A549 (cell line): ENCODE results near the gene MPRIP. TPM values are rescaled to one million over a fixed set of nuclear protein-coding genes. Genes with fewer than 3 reads are reported as not detected.

ENCODE experiments used
- ATAC-seq, 2 experiments: fragments of 200-7000 bp in 1 of 2; fragments of >200 bp in 1 of 2; cut with Nextera tagmentation in 1 of 2; cut with Tn5 transposase in 1 of 2; 3 replicates each; pipeline versions ENCODE4 v1.8.0 to v1.9.1; 2018 to 2020; ENCODE audit warnings: mild to moderate bottlenecking in 1 of 2, moderate library complexity in 1 of 2
- CTCF ChIA-PET: fragments of 300-600 bp; sonication (Branson Sonifier 250); formaldehyde crosslinking; extraction: SDS; loops from one replicate; lab custom pipeline; 2021; ENCODE audit warnings: antibody characterized with exemption, inconsistent platforms; lab: Yijun Ruan, JAX
- POLR2A ChIA-PET: fragments of 350-600 bp; formaldehyde crosslinking; extraction: SDS; loops from one replicate; lab custom pipeline; 2021; ENCODE audit warnings: antibody characterized with exemption, inconsistent platforms; lab: Yijun Ruan, JAX
- DNase-seq, 2 experiments: peaks; one replicate each; pipeline versions ENCODE4 v3.0.0 to v3.0.0-alpha.2; 2011 to 2016; ENCODE audit warnings: low read depth in 1 of 2, low spot score in 1 of 2
- FAIRE-seq: peaks from 2 replicates; lab custom pipeline; 2011; peaks lifted over from hg19 to GRCh38; lab: Jason Lieb, UNC
- H3K27ac ChIP-seq, 2 experiments: fragments of >200 bp; sonication (Bioruptor Twin); formaldehyde crosslinking; 3 replicates each; pipeline ENCODE4 v1.5.1; 2016 to 2017
- H3K4me1 ChIP-seq: fragments of >200 bp; sonication (Bioruptor Twin); formaldehyde crosslinking; 3 replicates; pipeline ENCODE4 v1.6.1; 2016
- H3K4me2 ChIP-seq: fragments of >200 bp; sonication (Bioruptor Twin); formaldehyde crosslinking; 3 replicates; pipeline ENCODE4 v1.6.1; 2016
- H3K4me3 ChIP-seq: fragments of >200 bp; sonication (Bioruptor Twin); formaldehyde crosslinking; 3 replicates; pipeline ENCODE4 v1.5.1; 2016
- H3K9me3 ChIP-seq: fragments of >200 bp; sonication (Bioruptor Twin); formaldehyde crosslinking; 3 replicates; pipeline ENCODE4 v1.6.1; 2016
- CHD2 ChIP-seq: fragments of 150-350 bp; IDR thresholded peaks from 2 replicates; pipeline ENCODE4 v1.6.1; 2014; ENCODE audit warnings: low read length; ENCODE audit not compliant: partially characterized antibody
- CHD4 ChIP-seq: fragments of 200-600 bp; sonication (generic); IDR thresholded peaks from 2 replicates; pipeline ENCODE4 v1.6.1; 2016; ENCODE audit warnings: antibody characterized with exemption, mild to moderate bottlenecking, borderline replicate concordance
- EP300 ChIP-seq, 2 experiments: fragments of >200 bp; sonication (Bioruptor Twin); formaldehyde crosslinking; IDR thresholded peaks; 2 replicates in 1 of 2; 3 replicates in 1 of 2; pipeline ENCODE4 v1.6.1; 2016 to 2017
- ESRRA ChIP-seq: fragments of 150-350 bp; IDR thresholded peaks from 2 replicates; pipeline ENCODE4 v1.6.1; 2014; ENCODE audit warnings: mild to moderate bottlenecking, low read length, borderline replicate concordance
- FOSL2 ChIP-seq, 2 experiments: fragments of 450-650 bp in 1 of 2; fragments of >200 bp in 1 of 2; sonication (Bioruptor Twin) in 1 of 2; formaldehyde crosslinking; IDR thresholded peaks; 2 replicates each; pipeline versions ENCODE4 v1.5.0 to v1.6.1; 2016 to 2020; ENCODE audit warnings: mild to moderate bottlenecking in 1 of 2, moderate library complexity in 1 of 2
- HEYL ChIP-seq: fragments of 250-450 bp; sonication (Bioruptor Pico); IDR thresholded peaks from 2 replicates; pipeline ENCODE4 v1.8.0; 2021; ENCODE audit warnings: mild to moderate bottlenecking, moderate library complexity
- HOXB13 ChIP-seq: fragments of 250-450 bp; sonication (Bioruptor Pico); IDR thresholded peaks from 2 replicates; pipeline ENCODE4 v1.5.0; 2020; ENCODE audit warnings: low read depth, mild to moderate bottlenecking, moderate library complexity
- MAFK ChIP-seq: fragments of 450-650 bp; IDR thresholded peaks from 2 replicates; pipeline ENCODE4 v1.6.1; 2014; ENCODE audit not compliant: partially characterized antibody
- MYC ChIP-seq: IDR thresholded peaks from 2 replicates; pipeline ENCODE4 v1.6.1; 2012; ENCODE audit warnings: mild to moderate bottlenecking, inconsistent platforms, low read length, improper control_type of control experiment, borderline replicate concordance
- NFE2L2 ChIP-seq: fragments of 150-350 bp; conservative IDR thresholded peaks from 2 replicates; pipeline ENCODE4 v1.6.1; 2014; ENCODE audit warnings: low read length
- POLR2A ChIP-seq: IDR thresholded peaks from 2 replicates; pipeline ENCODE4 v1.6.1; 2012; ENCODE audit warnings: mild to moderate bottlenecking, low read length
- POLR2AphosphoS2 ChIP-seq: conservative IDR thresholded peaks from 2 replicates; pipeline ENCODE4 v1.6.1; 2012; ENCODE audit warnings: low read length, improper control_type of control experiment, inconsistent platforms
- RFX5 ChIP-seq: fragments of 450-650 bp; IDR thresholded peaks from 2 replicates; pipeline ENCODE4 v1.7.1; 2014; ENCODE audit warnings: antibody characterized with exemption, mild to moderate bottlenecking, moderate library complexity
- RNF2 ChIP-seq: fragments of 200-600 bp; sonication (generic); IDR thresholded peaks from 2 replicates; pipeline ENCODE4 v1.6.1; 2016; ENCODE audit warnings: low read depth, mild to moderate bottlenecking, antibody characterized with exemption, moderate library complexity, borderline replicate concordance
- SMC3 ChIP-seq: fragments of >200 bp; sonication (Bioruptor Twin); formaldehyde crosslinking; IDR thresholded peaks from 3 replicates; pipeline ENCODE4 v1.6.1; 2018; ENCODE audit warnings: inconsistent platforms
- TFCP2L1 ChIP-seq: fragments of 250-450 bp; sonication (Bioruptor Pico); IDR thresholded peaks from 2 replicates; pipeline ENCODE4 v1.5.0; 2021; ENCODE audit warnings: mild to moderate bottlenecking
- TP53 ChIP-seq: fragments of 250-450 bp; sonication (Bioruptor Pico); IDR thresholded peaks from 2 replicates; pipeline ENCODE4 v1.5.0; 2021; ENCODE audit warnings: mild to moderate bottlenecking, moderate library complexity
- ZFP36 ChIP-seq: fragments of 450-650 bp; IDR thresholded peaks from 2 replicates; pipeline ENCODE4 v1.6.1; 2014; ENCODE audit warnings: borderline replicate concordance; ENCODE audit not compliant: partially characterized antibody
- ZNF302 ChIP-seq: fragments of 250-450 bp; sonication (Bioruptor Pico); IDR thresholded peaks from 2 replicates; pipeline ENCODE4 v1.9.0; 2021; ENCODE audit warnings: inconsistent platforms, mild to moderate bottlenecking, moderate library complexity
- WGBS: methylation state at CpG from one replicate; pipeline ENCODE4 v1.1.6; 2017; ENCODE audit errors: missing lambda C conversion rate; 5-methylcytosine and 5-hydroxymethylcytosine counted together
- polyA plus RNA-seq, 4 experiments: library from polyadenylated mRNA; depleted of rRNA in 3 of 4; stranded (reverse); fragments of >200 nt; fragmentation: RNase III in 1 of 4; extraction: RNeasy Plus Mini Kit Qiagen cat#74134 plus additional on column Dnase treatment in 1 of 4; gene quantifications; 2 replicates in 3 of 4; 3 replicates in 1 of 4; pipeline ENCODE4 v1.2.3, GENCODE V29; 2011 to 2017
- TF ChIP-seq, protein P1 (sequence below): fragments of >200 bp; sonication (Bioruptor Twin); formaldehyde crosslinking; IDR thresholded peaks from 2 replicates; pipeline ENCODE4 v1.6.1; 2016
- TF ChIP-seq, protein P2 (sequence below): fragments of >200 bp; sonication (Bioruptor Twin); formaldehyde crosslinking; IDR thresholded peaks from 3 replicates; pipeline ENCODE4 v1.6.1; 2016
- TF ChIP-seq, protein P3 (sequence below): fragments of 250-450 bp; sonication (Bioruptor Pico); IDR thresholded peaks from 2 replicates; pipeline ENCODE4 v1.5.0; 2021; ENCODE audit warnings: mild to moderate bottlenecking, moderate library complexity, borderline replicate concordance

The MPRIP gene
- polyA plus RNA-seq, 2 of the 4 experiments (the other 2 are of a cell fraction) = 147 to 228 TPM

DNA sequence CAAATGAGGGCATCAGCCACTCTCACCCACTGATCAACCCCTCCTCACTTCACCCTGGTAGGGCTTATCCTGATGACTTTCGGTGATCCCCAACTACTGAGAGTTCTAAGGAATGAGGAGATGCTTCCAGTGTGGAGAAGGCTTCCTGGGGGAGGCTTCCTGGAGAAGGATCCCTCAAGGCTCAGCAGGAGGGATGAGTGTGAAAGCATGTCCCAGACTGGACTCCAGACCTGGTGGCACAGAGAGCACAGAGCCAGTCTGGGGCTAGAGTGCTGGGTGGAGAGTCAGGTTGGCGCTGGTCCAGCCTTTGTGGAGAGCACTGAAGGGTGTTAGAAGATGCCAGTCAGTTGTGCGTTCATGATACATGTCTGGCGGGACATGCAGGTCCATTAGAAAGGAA is 110.1 kb downstream of the MPRIP start:
- no peaks in the 10 kb centered on the region for H3K9me3 ChIP-seq
- FAIRE-seq (no peak), DNase-seq (no peak), ATAC-seq (peak; percentile 20 to 36)
- H3K4me3 ChIP-seq = no peak overlapping the region
- peak overlapping the region; percentile 72 to 88 for H3K27ac ChIP-seq
- peak overlapping the region; percentile 76 for H3K4me2 ChIP-seq
- peaks cover 71% of the 10 kb centered on the region for H3K4me1 ChIP-seq
- ChIA-PET CTCF (interaction anchor here (0.8 to 10.9 kb wide), 11 partner anchors 8 to 151 kb away, joined by 3 to 112 read pairs (median 4); no protein-coding TSS in a partner anchor), POLR2A (no interaction called here)
- 71% methylated on average over 4 of the region's 4 CpGs for WGBS
- TF ChIP-seq HOXB13 (CRISPR knock-in tag) (no peak), RFX5 (no peak), TP53 (no peak), TFCP2L1 (CRISPR knock-in tag) (no peak)
- TF ChIP-seq, protein P1, sequence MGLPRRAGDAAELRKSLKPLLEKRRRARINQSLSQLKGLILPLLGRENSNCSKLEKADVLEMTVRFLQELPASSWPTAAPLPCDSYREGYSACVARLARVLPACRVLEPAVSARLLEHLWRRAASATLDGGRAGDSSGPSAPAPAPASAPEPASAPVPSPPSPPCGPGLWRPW = no peak
- TF ChIP-seq, protein P2, sequence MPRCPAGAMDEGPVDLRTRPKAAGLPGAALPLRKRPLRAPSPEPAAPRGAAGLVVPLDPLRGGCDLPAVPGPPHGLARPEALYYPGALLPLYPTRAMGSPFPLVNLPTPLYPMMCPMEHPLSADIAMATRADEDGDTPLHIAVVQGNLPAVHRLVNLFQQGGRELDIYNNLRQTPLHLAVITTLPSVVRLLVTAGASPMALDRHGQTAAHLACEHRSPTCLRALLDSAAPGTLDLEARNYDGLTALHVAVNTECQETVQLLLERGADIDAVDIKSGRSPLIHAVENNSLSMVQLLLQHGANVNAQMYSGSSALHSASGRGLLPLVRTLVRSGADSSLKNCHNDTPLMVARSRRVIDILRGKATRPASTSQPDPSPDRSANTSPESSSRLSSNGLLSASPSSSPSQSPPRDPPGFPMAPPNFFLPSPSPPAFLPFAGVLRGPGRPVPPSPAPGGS = 0 out of 3 replicates have a peak, but pooled peaks have one; percentile 5
- TF ChIP-seq, all 56 proteins: peak for 1

DNA sequence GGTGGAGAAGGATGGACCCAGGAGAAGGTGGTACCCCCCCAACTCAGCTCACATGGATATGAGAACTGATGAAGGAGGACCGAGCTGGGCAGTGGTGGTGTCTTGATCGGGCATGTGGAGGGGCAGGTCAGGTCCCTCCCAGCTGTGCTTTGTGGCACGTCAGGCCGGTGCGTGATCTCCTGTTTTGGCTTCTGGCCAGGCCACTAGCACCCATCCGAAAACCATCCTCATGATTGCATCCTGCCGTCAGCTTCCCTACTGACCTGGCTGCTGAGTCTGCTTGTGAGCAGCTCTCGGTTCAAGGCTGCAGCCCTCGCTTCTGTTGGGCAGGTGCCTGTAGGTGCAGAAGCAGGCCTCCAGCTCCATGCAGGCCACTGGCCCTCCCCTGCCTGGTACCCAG is 110.8 kb downstream of the MPRIP start:
- no peak for DNase-seq
- FAIRE-seq = no peak
- ATAC-seq = no peak
- Histone ChIP-seq H3K27ac (peak overlapping the region; percentile 72 to 88), H3K4me3 (no peak overlapping the region), H3K4me2 (peak overlapping the region; percentile 76; the same call in 2 of the 3 replicates), H3K4me1 (peaks cover 71% of the 10 kb centered on the region), H3K9me3 (no peaks in the 10 kb centered on the region)
- POLR2A ChIA-PET = no interaction called here
- CTCF ChIA-PET = interaction anchor here (0.7 to 10.9 kb wide), 9 partner anchors 9 to 152 kb away, joined by 3 to 112 read pairs (median 3); no protein-coding TSS in a partner anchor
- 95% methylated on average over 9 of the region's 9 CpGs for WGBS
- no peak for TF ChIP-seq ZFP36
- TF ChIP-seq NFE2L2 = no peak
- no peak for TF ChIP-seq FOSL2 (IDR thresholded peaks at IDR 0.05)
- no peak for TF ChIP-seq FOSL2 (CRISPR knock-in tag; IDR thresholded peaks at IDR 0.05)
- TF ChIP-seq, protein P3, sequence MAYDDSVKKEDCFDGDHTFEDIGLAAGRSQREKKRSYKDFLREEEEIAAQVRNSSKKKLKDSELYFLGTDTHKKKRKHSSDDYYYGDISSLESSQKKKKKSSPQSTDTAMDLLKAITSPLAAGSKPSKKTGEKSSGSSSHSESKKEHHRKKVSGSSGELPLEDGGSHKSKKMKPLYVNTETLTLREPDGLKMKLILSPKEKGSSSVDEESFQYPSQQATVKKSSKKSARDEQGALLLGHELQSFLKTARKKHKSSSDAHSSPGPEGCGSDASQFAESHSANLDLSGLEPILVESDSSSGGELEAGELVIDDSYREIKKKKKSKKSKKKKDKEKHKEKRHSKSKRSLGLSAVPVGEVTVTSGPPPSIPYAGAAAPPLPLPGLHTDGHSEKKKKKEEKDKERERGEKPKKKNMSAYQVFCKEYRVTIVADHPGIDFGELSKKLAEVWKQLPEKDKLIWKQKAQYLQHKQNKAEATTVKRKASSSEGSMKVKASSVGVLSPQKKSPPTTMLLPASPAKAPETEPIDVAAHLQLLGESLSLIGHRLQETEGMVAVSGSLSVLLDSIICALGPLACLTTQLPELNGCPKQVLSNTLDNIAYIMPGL (CRISPR knock-in tag) = no peak
- TF ChIP-seq CHD4 = no peak
- no peak for TF ChIP-seq TP53
- TF ChIP-seq, protein P2 = no peak

DNA sequence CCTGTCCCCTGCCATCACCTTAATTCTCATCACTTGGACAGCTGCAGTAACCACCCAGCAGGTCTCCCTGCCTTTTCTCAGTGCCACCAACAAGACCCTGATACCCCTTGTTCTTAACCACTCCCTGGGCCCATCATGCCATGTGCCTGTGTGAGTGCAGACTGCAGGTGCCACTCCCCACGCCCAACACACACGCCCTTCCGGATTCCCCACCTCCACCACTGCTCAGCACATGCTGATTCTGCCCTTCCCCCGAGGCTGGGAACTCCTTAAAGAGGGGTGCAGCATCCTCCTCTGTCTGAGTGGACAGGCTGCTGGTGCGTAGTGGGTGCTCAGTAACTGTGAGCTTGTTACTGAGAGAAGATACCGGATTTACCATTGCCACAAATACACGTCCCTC is 111.5 kb downstream of the MPRIP start:
- FAIRE-seq = no peak
- WGBS = 81% methylated on average over 7 of the region's 7 CpGs
- Histone ChIP-seq H3K27ac (peak overlapping the region; percentile 72 to 88; a peak in 5 of 6 replicates), H3K4me3 (no peak overlapping the region)
- TF ChIP-seq EP300 (IDR thresholded peaks at IDR 0.05) = no peak
- TF ChIP-seq CHD4 = no peak
- TF ChIP-seq MYC = no peak
- no peak for TF ChIP-seq CHD2
- no peak for TF ChIP-seq POLR2A
- TF ChIP-seq ZNF302 (CRISPR knock-in tag) = no peak
- no peak for TF ChIP-seq SMC3
- no peak for TF ChIP-seq RNF2
- TF ChIP-seq HEYL (CRISPR knock-in tag) = no peak
- no peak for TF ChIP-seq POLR2AphosphoS2
- TF ChIP-seq ESRRA = no peak
- TF ChIP-seq MAFK = no peak
- TF ChIP-seq HOXB13 (CRISPR knock-in tag) = no peak
- TF ChIP-seq, all 56 proteins: peak for 0
- no peaks in the 10 kb centered on the region for H3K9me3 ChIP-seq
- H3K4me2 ChIP-seq = no peak overlapping the region
- no peak for ATAC-seq
- CTCF ChIA-PET = interaction anchor here (0.5 to 10.9 kb wide), 4 partner anchors 10 to 51 kb away, joined by 3 to 112 read pairs (median 4); no protein-coding TSS in a partner anchor
- POLR2A ChIA-PET = no interaction called here
- H3K4me1 ChIP-seq = peaks cover 71% of the 10 kb centered on the region
- no peak for DNase-seq
